A673 (cell line): ENCODE measurements around the gene C19orf81.

Source experiments
- EZH2 ChIP-seq: fragments of 200-600 bp; sonication (generic); IDR thresholded peaks from 2 replicates; pipeline ENCODE4 v1.6.1; 2017; ENCODE audit warnings: borderline replicate concordance, low read depth, mild to moderate bottlenecking, mixed read lengths, antibody characterized with exemption, low read length; ENCODE audit not compliant: poor library complexity, severe bottlenecking
- TF ChIP-seq, protein P1 (sequence below): fragments of 300-800, 200-600 bp; sonication (generic); conservative IDR thresholded peaks from 2 replicates; pipeline ENCODE4 v1.5.1; 2017; ENCODE audit warnings: low read depth, mild to moderate bottlenecking, antibody characterized with exemption, low read length, moderate library complexity, mixed read lengths

GRCh38 chr19:50646074-50646807, 3.0 kb upstream of the C19orf81 start:
- TF ChIP-seq, protein P1, sequence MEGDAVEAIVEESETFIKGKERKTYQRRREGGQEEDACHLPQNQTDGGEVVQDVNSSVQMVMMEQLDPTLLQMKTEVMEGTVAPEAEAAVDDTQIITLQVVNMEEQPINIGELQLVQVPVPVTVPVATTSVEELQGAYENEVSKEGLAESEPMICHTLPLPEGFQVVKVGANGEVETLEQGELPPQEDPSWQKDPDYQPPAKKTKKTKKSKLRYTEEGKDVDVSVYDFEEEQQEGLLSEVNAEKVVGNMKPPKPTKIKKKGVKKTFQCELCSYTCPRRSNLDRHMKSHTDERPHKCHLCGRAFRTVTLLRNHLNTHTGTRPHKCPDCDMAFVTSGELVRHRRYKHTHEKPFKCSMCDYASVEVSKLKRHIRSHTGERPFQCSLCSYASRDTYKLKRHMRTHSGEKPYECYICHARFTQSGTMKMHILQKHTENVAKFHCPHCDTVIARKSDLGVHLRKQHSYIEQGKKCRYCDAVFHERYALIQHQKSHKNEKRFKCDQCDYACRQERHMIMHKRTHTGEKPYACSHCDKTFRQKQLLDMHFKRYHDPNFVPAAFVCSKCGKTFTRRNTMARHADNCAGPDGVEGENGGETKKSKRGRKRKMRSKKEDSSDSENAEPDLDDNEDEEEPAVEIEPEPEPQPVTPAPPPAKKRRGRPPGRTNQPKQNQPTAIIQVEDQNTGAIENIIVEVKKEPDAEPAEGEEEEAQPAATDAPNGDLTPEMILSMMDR, result no peak
- TF ChIP-seq EZH2, result no peak
